Measurements from ENCODE around the gene DENND6A.

DENND6A gene

DNA sequence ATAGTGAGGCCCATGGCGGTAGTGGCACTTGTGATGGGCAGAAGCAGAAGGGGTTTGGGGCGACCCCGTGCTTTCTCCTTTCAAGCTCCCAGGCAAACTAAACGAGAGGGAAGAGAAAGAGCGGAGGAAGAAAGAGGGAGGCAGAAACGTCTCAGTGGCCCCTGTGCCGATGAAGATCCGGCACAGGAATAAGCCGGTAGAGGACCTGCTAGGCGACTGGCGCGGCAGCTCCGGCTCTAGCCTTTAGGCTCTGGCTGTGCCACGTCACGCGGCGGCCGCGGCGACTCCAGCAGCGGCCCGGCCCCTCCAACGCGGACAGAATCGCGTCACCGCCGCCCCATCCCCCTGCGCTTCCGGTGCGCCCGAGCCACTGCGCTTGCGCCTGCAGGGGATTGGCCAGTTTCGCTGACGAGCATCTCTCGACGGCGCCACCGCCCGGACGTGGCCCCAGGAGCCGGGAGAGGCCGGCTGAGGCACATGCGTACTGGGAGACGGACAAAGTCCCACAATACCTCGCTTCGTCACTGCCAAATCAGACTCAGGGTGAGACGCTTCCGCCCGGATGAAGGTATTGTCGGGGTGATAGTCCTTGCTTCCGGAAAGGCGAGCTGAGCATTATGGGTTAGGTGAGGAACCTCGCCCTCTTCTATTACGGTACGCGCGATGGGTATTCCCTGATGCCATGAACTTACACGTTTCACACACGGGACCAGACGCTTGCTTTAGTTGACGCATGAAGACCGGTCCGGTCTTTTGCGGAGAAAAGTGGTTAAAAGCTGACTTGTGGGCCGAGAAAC lies 95.6 kb downstream of the DENND6A start, which contains the start of gene ARF4 (continued):
- TF ChIP-seq, protein P1, sequence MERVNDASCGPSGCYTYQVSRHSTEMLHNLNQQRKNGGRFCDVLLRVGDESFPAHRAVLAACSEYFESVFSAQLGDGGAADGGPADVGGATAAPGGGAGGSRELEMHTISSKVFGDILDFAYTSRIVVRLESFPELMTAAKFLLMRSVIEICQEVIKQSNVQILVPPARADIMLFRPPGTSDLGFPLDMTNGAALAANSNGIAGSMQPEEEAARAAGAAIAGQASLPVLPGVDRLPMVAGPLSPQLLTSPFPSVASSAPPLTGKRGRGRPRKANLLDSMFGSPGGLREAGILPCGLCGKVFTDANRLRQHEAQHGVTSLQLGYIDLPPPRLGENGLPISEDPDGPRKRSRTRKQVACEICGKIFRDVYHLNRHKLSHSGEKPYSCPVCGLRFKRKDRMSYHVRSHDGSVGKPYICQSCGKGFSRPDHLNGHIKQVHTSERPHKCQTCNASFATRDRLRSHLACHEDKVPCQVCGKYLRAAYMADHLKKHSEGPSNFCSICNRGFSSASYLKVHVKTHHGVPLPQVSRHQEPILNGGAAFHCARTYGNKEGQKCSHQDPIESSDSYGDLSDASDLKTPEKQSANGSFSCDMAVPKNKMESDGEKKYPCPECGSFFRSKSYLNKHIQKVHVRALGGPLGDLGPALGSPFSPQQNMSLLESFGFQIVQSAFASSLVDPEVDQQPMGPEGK (tag by site-specific recombination; IDR thresholded peaks at IDR 0.05) = no peak
- TF ChIP-seq ZNF518A (tag by site-specific recombination; conservative IDR thresholded peaks at IDR 0.05; ENCODE audit: low read depth) (peak; percentile 90), PRDM2 (tag by site-specific recombination; IDR thresholded peaks at IDR 0.05; ENCODE audit: borderline replicate concordance) (no peak), ZNF664 (tag by site-specific recombination; IDR thresholded peaks at IDR 0.05) (no peak; the same call in 1 of the 2 replicates), ZNF394 (tag by site-specific recombination; IDR thresholded peaks at IDR 0.05; ENCODE audit: borderline replicate concordance) (no peak)

DNA sequence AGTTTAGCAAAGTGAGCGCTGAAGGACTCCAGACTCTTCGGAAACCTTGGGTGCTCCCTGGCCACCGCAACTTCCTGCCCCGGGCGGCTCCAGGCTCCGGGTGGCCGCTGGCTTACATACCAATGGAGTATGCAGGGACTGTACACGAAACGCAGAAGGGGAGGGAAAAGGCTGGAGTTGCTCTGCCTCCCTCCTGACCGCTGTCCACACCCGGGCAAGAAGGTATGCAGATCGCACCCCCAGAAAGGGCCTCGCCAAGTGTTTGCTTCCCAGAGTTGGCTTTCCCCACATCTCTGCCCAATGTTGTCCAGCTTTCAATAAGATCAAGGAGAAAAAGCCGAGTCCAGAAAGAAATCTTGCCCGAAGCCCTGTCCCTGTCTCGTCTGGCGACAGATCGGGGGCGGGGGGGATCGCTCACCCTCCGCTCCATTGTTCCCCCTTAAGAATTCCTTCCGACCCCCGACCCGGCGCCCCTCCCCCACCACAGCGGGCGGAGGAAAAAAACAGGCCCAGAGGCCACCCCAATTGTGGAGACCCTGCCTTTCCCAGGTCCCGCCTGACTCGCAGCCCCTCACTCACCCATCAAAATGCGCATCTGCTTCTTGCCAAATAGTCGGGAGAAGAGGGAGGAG lies 96.3 kb downstream of the DENND6A start:
- peaks cover 0 to 5% of the 10 kb centered on the region in 2 experiments; a peak in 2 of 3 replicates for H3K36me3 ChIP-seq (ENCODE audit: control insufficient read depth in 2 of 2, insufficient read depth in 1 of 2, low read length in 2 of 2)
- ChIA-PET CTCF (interaction anchor here (0.6 to 0.7 kb wide), 3 partner anchors 88 to 308 kb away, joined by 3 to 4 read pairs (median 3); no protein-coding TSS in a partner anchor), POLR2A (interaction anchor here (0.7 to 1.4 kb wide), 7 partner anchors 30 to 369 kb away, joined by 3 to 11 read pairs (median 4); partner anchors contain the start of genes APPL1, DENND6A and PDE12)
- H3K4me1 ChIP-seq (ENCODE audit: control insufficient read depth, insufficient read depth, low read length) = no peaks in the 10 kb centered on the region
- H3K4me3 ChIP-seq (ENCODE audit: low read depth, low read length) = peak overlapping the region; percentile 86
- H3K9me3 ChIP-seq (ENCODE audit: control insufficient read depth, insufficient read depth, low read depth, low read length) = no peaks in the 10 kb centered on the region
- H3K27ac ChIP-seq (ENCODE audit: extremely low read depth, low read depth, low read length) = peak overlapping the region; percentile 73
- TF ChIP-seq, protein P2, sequence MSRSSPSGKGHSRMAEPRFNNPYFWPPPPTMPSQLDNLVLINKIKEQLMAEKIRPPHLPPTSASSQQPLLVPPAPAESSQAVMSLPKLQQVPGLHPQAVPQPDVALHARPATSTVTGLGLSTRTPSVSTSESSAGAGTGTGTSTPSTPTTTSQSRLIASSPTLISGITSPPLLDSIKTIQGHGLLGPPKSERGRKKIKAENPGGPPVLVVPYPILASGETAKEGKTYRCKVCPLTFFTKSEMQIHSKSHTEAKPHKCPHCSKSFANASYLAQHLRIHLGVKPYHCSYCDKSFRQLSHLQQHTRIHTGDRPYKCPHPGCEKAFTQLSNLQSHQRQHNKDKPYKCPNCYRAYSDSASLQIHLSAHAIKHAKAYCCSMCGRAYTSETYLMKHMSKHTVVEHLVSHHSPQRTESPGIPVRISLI (tag by site-specific recombination; IDR thresholded peaks at IDR 0.05) = no peak
- TF ChIP-seq, protein P1 (tag by site-specific recombination; IDR thresholded peaks at IDR 0.05) = peak; percentile 48; the same call in 1 of the 2 replicates
- no peak for TF ChIP-seq WT1 (tag by site-specific recombination; IDR thresholded peaks at IDR 0.05)
- no peak for TF ChIP-seq ZNF202 (tag by site-specific recombination; IDR thresholded peaks at IDR 0.05; ENCODE audit: borderline replicate concordance)
- TF ChIP-seq ZNF843 (tag by site-specific recombination; IDR thresholded peaks at IDR 0.05) = no peak
- TF ChIP-seq ZNF19 (tag by site-specific recombination; IDR thresholded peaks at IDR 0.05; ENCODE audit: low read depth) = no peak
- TF ChIP-seq ZBTB6 (tag by site-specific recombination; IDR thresholded peaks at IDR 0.05) = 0 out of 2 replicates have a peak, but pooled peaks have one; percentile 30
- TF ChIP-seq, protein P3, sequence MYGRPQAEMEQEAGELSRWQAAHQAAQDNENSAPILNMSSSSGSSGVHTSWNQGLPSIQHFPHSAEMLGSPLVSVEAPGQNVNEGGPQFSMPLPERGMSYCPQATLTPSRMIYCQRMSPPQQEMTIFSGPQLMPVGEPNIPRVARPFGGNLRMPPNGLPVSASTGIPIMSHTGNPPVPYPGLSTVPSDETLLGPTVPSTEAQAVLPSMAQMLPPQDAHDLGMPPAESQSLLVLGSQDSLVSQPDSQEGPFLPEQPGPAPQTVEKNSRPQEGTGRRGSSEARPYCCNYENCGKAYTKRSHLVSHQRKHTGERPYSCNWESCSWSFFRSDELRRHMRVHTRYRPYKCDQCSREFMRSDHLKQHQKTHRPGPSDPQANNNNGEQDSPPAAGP (tag by site-specific recombination; IDR thresholded peaks at IDR 0.05) = no peak; the same call in none of the 2 replicates
